Suppressor macrophage treated with lipopolysaccharide for 1 hour (primary cell): ENCODE results near the gene LETMD1.
A peak's percentile ranks its signal among the peaks of the same experiment; 100 is the strongest.

Experiments used
- DNase-seq, 3 donors: peaks; one replicate each; pipeline ENCODE4 v3.0.0-alpha.2; 2020 to 2022

The LETMD1 gene

DNA sequence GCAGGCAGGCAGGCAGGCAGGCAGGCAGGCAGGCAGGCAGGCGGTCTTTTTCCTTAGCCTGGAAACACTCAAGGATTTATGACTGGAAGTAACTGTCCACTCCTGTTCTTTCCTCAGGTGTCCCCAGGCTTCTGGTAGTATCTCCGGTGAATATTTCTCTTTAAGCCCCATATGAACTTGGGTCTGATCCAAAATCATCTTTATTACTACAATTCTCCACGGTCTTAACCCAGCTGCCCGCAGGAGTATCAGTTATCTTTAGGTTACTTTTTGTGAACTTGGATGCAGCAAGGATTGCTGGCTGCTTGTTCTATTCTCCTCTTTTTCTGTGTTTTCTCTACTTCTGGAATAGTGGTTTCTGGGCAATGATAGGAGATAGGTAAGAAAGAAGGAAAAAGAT is 32.0 kb downstream of the LETMD1 start:
- DNase-seq = no peak

DNA sequence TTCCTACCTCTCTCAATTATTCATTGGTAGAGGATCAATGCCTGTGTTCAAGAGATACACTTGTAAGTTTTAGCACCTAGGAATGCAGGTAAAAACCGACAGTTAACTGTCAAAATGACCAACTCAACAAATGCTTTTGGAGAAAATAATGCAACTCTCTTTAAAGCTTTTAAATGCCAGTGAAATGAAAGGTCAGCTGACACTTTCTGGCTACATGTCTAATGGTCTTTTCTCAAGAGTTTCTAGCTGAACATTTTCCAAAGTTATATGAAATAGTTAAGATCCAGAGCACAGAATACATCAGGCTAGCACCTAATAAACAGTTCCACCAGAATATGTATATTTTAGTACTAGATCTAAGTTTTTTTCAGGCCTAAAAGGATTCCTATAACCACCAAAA is 33.3 kb downstream of the LETMD1 start:
- no peak for DNase-seq

DNA sequence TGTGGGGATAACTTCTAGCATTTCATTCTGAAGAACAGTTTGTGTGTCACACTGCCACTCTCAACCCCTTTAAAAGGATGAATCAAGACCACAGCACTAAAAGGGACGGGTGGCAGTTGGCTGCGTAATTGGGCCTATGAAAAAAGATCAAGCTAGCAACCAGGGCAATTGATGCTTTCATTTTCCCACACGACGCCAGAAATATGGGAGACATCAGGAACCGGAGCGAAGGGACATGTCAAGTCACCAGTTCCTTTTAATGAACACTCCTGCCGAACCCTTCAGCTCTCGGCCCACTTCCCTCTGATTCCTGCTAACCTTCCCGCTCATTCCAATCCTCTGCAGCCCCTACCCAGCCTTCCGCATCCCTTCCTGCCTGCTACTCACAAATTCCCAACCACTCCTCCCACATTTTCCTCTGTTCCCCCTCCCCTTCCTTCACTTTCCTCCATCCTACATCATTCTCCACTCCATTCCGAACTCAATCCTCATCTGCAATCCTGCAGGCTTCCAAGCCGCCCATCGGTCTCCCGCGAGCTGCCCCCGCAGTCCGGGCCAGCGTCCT is 34.5 kb downstream of the LETMD1 start:
- DNase-seq = peak; percentile 40 to 57 (median 52)

DNA sequence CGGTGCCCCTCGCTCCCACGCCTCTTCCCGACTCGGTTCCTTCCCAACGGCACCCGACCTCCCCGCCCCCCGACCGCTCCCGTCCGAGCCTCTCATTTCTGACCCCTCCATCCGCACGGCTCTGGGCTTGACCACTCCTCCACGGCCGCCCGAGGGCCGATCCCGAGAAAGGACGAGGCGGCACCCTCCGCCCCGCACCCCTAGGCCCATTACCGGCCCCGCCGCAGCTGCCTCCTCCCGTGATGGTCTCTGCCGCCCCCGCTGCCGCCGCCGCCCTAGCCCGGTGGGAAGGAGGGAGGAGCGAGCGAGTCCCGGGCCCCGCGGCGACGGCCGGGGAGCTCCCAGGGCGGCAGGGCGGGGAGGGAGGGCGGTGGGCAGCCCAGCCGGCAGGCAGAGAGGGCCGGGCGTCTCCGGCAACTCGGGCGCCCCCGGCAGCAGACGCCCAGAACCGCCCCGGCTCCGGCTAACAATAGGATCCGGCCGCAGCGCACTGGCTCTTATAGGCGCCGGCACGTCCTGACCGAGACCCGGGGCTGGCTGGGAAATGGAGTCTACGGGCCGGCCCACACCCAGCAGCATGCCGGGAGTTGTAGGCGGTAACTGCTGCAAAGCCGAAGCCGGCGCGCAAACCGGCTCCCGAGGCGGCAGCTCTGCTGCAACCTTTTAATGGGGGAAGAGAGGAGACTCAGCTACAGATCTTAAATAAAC is 35.2 kb downstream of the LETMD1 start, which contains the start of gene CSRNP2:
Gene CSRNP2 (minus strand): TSS at position 471 of the 708 bp plus-strand sequence. CDS start 7,035 bp downstream, outside the sequence.
- DNase-seq = peak; percentile 96 to 98 (median 97)

DNA sequence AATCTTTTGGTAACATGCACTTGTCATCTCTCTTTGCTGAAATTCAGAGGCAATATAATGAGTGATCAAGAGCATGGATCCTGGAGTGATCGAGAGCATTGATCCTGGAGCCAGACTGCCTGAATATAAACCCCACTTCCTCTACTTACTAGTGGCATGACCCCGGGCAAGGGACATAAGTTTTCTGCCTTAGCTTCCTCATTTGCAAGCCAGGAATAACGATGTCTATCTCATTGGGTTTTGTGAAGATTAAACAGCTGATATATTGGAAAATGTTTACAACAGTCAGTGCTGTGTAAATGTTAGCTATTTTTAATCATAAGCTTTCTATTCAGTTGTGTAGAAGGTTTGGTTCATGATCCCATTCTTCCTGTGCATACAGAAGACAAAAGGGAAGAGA is 37.6 kb downstream of the LETMD1 start:
- DNase-seq = peak; percentile 39 to 55 (median 47)

DNA sequence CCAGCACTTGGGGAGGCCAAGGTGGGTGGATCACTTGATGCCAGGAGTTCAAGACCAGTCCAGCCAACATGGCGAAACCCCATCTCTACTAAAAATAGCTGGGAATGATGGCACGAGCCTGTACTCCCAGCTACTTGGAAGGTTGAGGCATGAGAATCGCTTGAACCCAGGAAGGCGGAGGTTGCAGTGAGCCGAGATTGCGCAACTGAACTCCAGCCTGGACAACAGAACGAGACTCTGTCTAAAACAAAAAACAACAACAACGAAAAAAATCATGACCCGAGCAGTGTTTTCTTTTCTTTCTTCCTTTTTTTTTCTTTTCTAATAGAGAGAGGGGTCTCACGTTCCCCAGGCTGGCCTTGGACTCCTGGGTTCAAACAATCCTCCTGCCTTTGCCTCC is 38.8 kb downstream of the LETMD1 start:
- no peak for DNase-seq

DNA sequence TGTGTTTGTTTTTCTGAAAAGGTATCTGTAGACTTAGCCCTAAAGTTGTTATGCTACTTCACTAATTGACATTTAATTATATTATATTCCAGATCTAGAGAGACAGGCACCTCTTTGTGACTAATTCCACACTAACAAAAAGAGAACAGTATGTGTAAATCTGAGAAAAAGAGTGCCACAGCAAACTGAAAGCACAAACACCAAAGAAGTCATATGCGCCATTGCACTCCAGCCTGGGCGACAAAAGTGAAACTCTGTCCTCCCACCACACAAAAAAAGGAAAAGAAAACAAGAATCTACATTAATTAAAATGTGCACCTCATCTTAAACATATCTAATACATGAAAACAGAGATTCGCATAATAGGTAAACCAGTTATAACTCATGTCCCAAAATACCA is 39.7 kb downstream of the LETMD1 start:
- no peak for DNase-seq

DNA sequence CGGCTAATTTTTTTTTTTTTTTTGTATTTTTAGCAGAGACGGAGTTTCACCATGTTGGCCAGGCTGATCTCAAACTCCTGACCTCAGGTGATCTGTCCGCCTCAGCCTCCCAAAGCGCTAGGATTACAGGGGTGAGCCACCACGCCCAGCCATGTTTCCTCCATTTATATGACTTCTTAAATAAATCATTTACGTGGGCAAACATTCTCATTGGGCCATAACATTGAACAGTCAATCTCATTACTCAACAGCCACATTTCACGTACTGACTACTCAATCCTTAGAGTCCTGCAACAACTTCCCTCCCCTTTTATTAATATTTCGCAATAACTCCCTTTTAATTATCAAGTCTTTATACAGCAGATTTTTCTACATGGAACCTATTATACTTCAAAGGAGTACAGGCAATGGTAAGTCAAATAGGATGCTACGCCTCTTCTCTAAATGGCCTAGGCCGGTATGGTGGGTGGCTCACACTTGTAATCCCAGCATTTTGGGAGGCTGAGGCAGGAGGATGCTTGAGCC is 42.6 kb downstream of the LETMD1 start:
- no peak for DNase-seq

DNA sequence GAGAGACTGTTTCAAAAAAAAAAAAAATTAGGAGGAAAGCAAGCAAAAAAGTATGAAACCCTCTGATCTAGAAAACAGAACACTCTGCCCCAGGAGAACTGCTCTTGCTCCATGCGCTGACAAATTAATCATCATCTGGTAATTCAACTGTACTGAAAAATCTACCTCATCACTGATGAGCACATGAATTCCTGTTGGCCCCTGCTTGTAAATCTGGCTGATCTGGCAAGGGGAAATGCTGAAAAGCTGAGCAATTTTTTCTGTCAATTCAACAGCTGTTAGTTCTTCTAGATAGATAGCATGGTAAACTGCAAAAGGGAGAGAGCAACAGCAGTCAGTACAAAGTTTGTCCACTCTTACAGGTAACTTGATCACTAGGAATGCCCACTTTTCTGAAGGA is 50.5 kb downstream of the LETMD1 start:
- DNase-seq = no peak

DNA sequence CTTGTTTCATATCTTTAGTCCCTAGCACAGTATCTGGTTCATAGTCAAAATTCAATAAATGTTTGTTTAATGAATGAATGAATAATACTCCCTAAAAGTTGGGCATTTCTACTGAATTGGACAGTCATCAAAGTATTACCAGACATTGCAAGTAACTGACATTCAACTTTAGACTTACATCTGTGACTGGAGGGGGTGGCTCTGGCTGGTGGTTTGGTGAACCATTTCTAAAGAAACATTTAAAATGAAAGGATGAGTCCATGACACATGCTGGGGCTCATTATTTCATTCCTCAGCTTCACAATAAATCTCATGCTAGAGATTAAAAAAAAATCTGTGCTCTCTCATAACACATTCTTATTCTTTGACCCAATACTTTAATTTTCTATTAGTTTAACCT is 55.9 kb downstream of the LETMD1 start:
- DNase-seq = peak in 1 of 3 donors; percentile 11

DNA sequence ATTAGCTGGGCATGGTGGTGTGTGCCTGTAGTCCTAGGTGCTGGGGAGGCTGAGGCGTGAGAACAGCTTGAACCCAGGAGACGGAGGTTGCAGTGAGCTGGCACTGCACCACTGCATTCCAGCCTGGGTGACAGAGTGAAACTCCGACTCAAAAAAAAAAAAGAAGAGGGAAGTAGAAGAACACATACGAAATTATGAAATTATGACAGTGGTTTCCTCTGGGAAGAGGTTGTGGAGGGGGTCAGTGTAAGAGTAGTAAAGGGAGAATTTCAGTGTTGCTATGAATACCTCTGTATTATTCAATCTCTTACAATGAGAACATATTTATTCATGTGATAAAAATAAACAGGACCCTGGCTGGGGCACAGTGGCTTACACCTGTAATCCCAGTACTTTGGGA is 60.0 kb downstream of the LETMD1 start:
- peak; percentile 26 to 57 (median 39) for DNase-seq
